NOMO-1 (cell line): Measurements from ENCODE around the gene FMO2.
A peak's percentile ranks its signal among the peaks of the same experiment; 100 is the strongest.

ENCODE experiments used
- DNase-seq, 2 experiments: peaks; one replicate each; lab custom pipeline; 2025; ENCODE audit not compliant: unreplicated experiment in 2 of 2; lab: John Stamatoyannopoulos, UW

FMO2 gene

GRCh38 chr1:171173069-171173468 lies 12.0 kb upstream of the FMO2 start:
- no peak for DNase-seq

- no peak for DNase-seq
These were observed 10.4 kb upstream of the FMO2 start for GRCh38 chr1:171174560-171175294.

GRCh38 chr1:171177261-171177660 lies 7.8 kb upstream of the FMO2 start:
- no peak for DNase-seq

GRCh38 chr1:171179318-171180227 lies 5.5 kb upstream of the FMO2 start:
- no peak for DNase-seq

- DNase-seq = no peak
These were observed 4.4 kb upstream of the FMO2 start for GRCh38 chr1:171180670-171181069.

GRCh38 chr1:171188388-171189266 lies 3.5 kb downstream of the FMO2 start:
- peak; percentile 2 to 51 for DNase-seq

- DNase-seq = no peak
These were observed 6.9 kb downstream of the FMO2 start for GRCh38 chr1:171191992-171192391.

- no peak for DNase-seq
These were observed 10.7 kb downstream of the FMO2 start for GRCh38 chr1:171195767-171196166.

- DNase-seq = no peak
These were observed 11.3 kb downstream of the FMO2 start for GRCh38 chr1:171196351-171196750.

- DNase-seq = no peak
These were observed 13.0 kb downstream of the FMO2 start for GRCh38 chr1:171198081-171198480.

- no peak for DNase-seq
These were observed 19.2 kb downstream of the FMO2 start for GRCh38 chr1:171204296-171204695.

GRCh38 chr1:171206204-171206977 lies 21.3 kb downstream of the FMO2 start:
- DNase-seq = no peak

- DNase-seq = no peak
These were observed 21.9 kb downstream of the FMO2 start for GRCh38 chr1:171206978-171207355.

GRCh38 chr1:171207377-171207776 lies 22.3 kb downstream of the FMO2 start:
- DNase-seq = no peak

- no peak for DNase-seq
These were observed 25.3 kb downstream of the FMO2 start for GRCh38 chr1:171210355-171210754.

- DNase-seq = peak; percentile 46 to 93
These were observed 27.7 kb downstream of the FMO2 start for GRCh38 chr1:171212607-171213351.

GRCh38 chr1:171213559-171214454 lies 28.7 kb downstream of the FMO2 start:
- DNase-seq = no peak

GRCh38 chr1:171217658-171218443 lies 32.8 kb downstream of the FMO2 start:
- DNase-seq = no peak
